Ovary (tissue), 3 donors: ENCODE results near the gene KAT8.

ENCODE experiments used
- CTCF ChIP-seq, 3 donors: fragments of 450-650 bp in 2 of 3; fragments of 200-600 bp in 1 of 3; IDR thresholded peaks; one replicate each; pipeline versions ENCODE4 v1.5.1 to v1.8.0; 2016 to 2022; ENCODE audit warnings: antibody characterized with exemption in 3 of 3, mild to moderate bottlenecking in 1 of 3
- POLR2A ChIP-seq: fragments of 450-650 bp; IDR thresholded peaks from one replicate; pipeline ENCODE4 v1.6.1; 2017; ENCODE audit warnings: antibody characterized with exemption, mild to moderate bottlenecking, moderate library complexity
- donor health status: DM: no; HTN: no; CAD: no.

- TF ChIP-seq CTCF (IDR thresholded peaks at IDR 0.05) (no peak), POLR2A (no peak)
These were observed 7.8 kb upstream of the KAT8 start for GRCh38 chr16:31109622-31110021.
